Adrenal gland (tissue), 12 donors: Measurements from ENCODE around the gene SAMD5. TPM values are rescaled to one million over a fixed set of nuclear protein-coding genes. Genes with fewer than 3 reads are reported as not detected.

Experiments used
- DNase-seq, 7 donors: peaks; one replicate each; pipeline ENCODE4 v3.0.0-alpha.2; 2019 to 2020
- H3K27ac ChIP-seq, 5 donors: fragments of 200-600 bp; sonication (generic) in 4 of 5; 1 replicate in 3 of 5; 2 replicates in 2 of 5; pipeline versions ENCODE4 v1.5.1 to v1.8.0; 2016 to 2020; ENCODE audit warnings: mild to moderate bottlenecking in 1 of 5
- H3K27me3 ChIP-seq: fragments of 200-600 bp; 2 replicates; pipeline ENCODE4 v1.8.0; 2021
- H3K36me3 ChIP-seq, 2 donors: fragments of 200-600 bp; replicated peaks in 1 of 2; 1 replicate in 1 of 2; 2 replicates in 1 of 2; pipeline versions ENCODE4 v1.5.1 to v1.8.0; 2018 to 2022
- H3K4me1 ChIP-seq, 2 donors: fragments of 200-600 bp; replicated peaks in 1 of 2; 1 replicate in 1 of 2; 2 replicates in 1 of 2; pipeline versions ENCODE4 v1.5.1 to v1.8.0; 2018 to 2021
- H3K4me3 ChIP-seq, 4 donors: fragments of 200-600 bp; sonication (generic) in 3 of 4; one replicate each; pipeline ENCODE4 v1.5.1; 2016 to 2018
- H3K9me3 ChIP-seq, 3 donors: fragments of 200-600 bp; sonication (generic) in 1 of 3; replicated peaks in 1 of 3; 1 replicate in 2 of 3; 2 replicates in 1 of 3; pipeline versions ENCODE4 v1.5.1 to v1.8.0; 2016 to 2021
- POLR2A ChIP-seq, 2 donors: fragments of 450-650 bp; IDR thresholded peaks; one replicate each; pipeline ENCODE4 v1.6.1; 2017; ENCODE audit warnings: antibody characterized with exemption in 2 of 2, mild to moderate bottlenecking in 2 of 2, moderate library complexity in 1 of 2
- WGBS, 4 donors: extraction: QIAGEN DNeasy Blood & Tissue Kit in 2 of 4; methylation state at CpG; one replicate each; pipeline versions ENCODE4 v1.1.5 to v1.1.7; 2013 to 2017; 5-methylcytosine and 5-hydroxymethylcytosine counted together
- intact Hi-C, 2 donors: fragments of 100-400 bp; cut with DNase I; formaldehyde crosslinking; loops; one replicate each; pipeline versions ENCODE4 v1.14.1 to v1.15.0; 2022 to 2023
- polyA plus RNA-seq, 3 donors: library from polyadenylated mRNA; stranded (reverse); fragments of 200-250 nt in 2 of 3; fragments of 350-450 nt in 1 of 3; fragmentation: Illumina TruSeq in 1 of 3; extraction: RNeasy Lipid Tissue Mini Kit (QIAGEN cat#74804) in 1 of 3; gene quantifications; one replicate each; pipeline ENCODE4 v1.2.3, GENCODE V29; 2013 to 2014
- total RNA-seq, 9 donors: library from RNA; depleted of rRNA in 4 of 9; stranded (reverse); fragments of >200 nt in 4 of 9; fragments of 120-200 nt in 1 of 9; fragmentation: NEBNext Ultra II Directional in 1 of 9; extraction: Animal tissue kit (Norgen Biotek cat#: 25700) in 1 of 9; gene quantifications; one replicate each; pipeline versions ENCODE4 v1.1.0 to v1.2.4, GENCODE V29; 2013 to 2023
- TF ChIP-seq, protein P1 (sequence below), 6 experiments: fragments of 450-650 bp in 4 of 6; fragments of 200-600 bp in 2 of 6; sonication (generic) in 1 of 6; IDR thresholded peaks; 1 replicate in 5 of 6; 2 replicates in 1 of 6; pipeline versions ENCODE4 v1.5.1 to v1.8.0; 2016 to 2021; ENCODE audit warnings: antibody characterized with exemption in 6 of 6, mild to moderate bottlenecking in 2 of 6, moderate library complexity in 1 of 6
- donor health status: healthy with polysubstance abuse.
- donor health status: Bipolar disorder and iron deficiency.
- donor health status: DM: yes; HTN: yes; CAD: no.
- donor health status: DM: no; HTN: no; CAD: no.
- donor health status: DM: no; HTN: no; CAD: no.
- donor health status: DM: yes; HTN: yes; CAD: no.

The SAMD5 gene
- total and polyA plus RNA-seq, 12 donors: 0.12 to 5.8 (median 0.75) TPM

- H3K4me3 ChIP-seq: no peak overlapping the region
- no peaks in the 10 kb centered on the region for H3K9me3 ChIP-seq
- TF ChIP-seq POLR2A (IDR thresholded peaks at IDR 0.05): no peak
- TF ChIP-seq, protein P1, sequence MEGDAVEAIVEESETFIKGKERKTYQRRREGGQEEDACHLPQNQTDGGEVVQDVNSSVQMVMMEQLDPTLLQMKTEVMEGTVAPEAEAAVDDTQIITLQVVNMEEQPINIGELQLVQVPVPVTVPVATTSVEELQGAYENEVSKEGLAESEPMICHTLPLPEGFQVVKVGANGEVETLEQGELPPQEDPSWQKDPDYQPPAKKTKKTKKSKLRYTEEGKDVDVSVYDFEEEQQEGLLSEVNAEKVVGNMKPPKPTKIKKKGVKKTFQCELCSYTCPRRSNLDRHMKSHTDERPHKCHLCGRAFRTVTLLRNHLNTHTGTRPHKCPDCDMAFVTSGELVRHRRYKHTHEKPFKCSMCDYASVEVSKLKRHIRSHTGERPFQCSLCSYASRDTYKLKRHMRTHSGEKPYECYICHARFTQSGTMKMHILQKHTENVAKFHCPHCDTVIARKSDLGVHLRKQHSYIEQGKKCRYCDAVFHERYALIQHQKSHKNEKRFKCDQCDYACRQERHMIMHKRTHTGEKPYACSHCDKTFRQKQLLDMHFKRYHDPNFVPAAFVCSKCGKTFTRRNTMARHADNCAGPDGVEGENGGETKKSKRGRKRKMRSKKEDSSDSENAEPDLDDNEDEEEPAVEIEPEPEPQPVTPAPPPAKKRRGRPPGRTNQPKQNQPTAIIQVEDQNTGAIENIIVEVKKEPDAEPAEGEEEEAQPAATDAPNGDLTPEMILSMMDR (IDR thresholded peaks at IDR 0.05): no peak
- H3K27me3 ChIP-seq: peaks cover 15% of the 10 kb centered on the region
- no peaks in the 10 kb centered on the region for H3K36me3 ChIP-seq
- DNase-seq: no peak
- 57 to 70% (median 64%) methylated on average over 5 of the region's 5 CpGs for WGBS, 4 donors
- intact Hi-C loops: no loop called here
- H3K27ac ChIP-seq: no peak overlapping the region
- peaks cover 4 to 18% of the 10 kb centered on the region in 2 donors for H3K4me1 ChIP-seq
These were observed 2.6 kb downstream of the SAMD5 start for GRCh38 chr6:147510929-147511590.

GRCh38 chr6:147514831-147515230 is 6.3 kb downstream of the SAMD5 start:
- no peaks in the 10 kb centered on the region for H3K27me3 ChIP-seq
- no peak for TF ChIP-seq POLR2A (IDR thresholded peaks at IDR 0.05)
- TF ChIP-seq, protein P1 (IDR thresholded peaks at IDR 0.05): no peak
- no peak for DNase-seq
- H3K4me3 ChIP-seq: no peak overlapping the region
- WGBS, 4 donors: 10 to 29% (median 15%) methylated on average over 2 of the region's 2 CpGs
- H3K4me1 ChIP-seq: no peaks in the 10 kb centered on the region
- intact Hi-C loops: no loop called here
- H3K36me3 ChIP-seq: no peaks in the 10 kb centered on the region
- no peaks in the 10 kb centered on the region for H3K9me3 ChIP-seq
- no peak overlapping the region for H3K27ac ChIP-seq

GRCh38 chr6:147515327-147515726 is 6.8 kb downstream of the SAMD5 start:
- intact Hi-C loops: no loop called here

GRCh38 chr6:147522597-147522996 is 14.1 kb downstream of the SAMD5 start:
- 83 to 94% (median 88%) methylated on average over 1 of the region's 1 CpG for WGBS, 4 donors
- Histone ChIP-seq H3K4me3 (no peak overlapping the region), H3K27ac (no peak overlapping the region), H3K36me3 (no peaks in the 10 kb centered on the region), H3K4me1 (no peaks in the 10 kb centered on the region), H3K9me3 (peaks cover 0 to 8% (median 0%) of the 10 kb centered on the region in 3 donors), H3K27me3 (no peaks in the 10 kb centered on the region)
- intact Hi-C loops: no loop called here
- no peak for DNase-seq
- TF ChIP-seq, protein P1 (IDR thresholded peaks at IDR 0.05): no peak
- no peak for TF ChIP-seq POLR2A (IDR thresholded peaks at IDR 0.05)

More at GRCh38 chr6:147515327-147515726, 6.8 kb downstream of the SAMD5 start:
- no peaks in the 10 kb centered on the region for H3K9me3 ChIP-seq
- no peak overlapping the region for H3K4me3 ChIP-seq
- H3K27ac ChIP-seq: no peak overlapping the region
- no peaks in the 10 kb centered on the region for H3K4me1 ChIP-seq
- WGBS, 4 donors: 72 to 94% (median 85%) methylated on average over 2 of the region's 2 CpGs
- no peak for DNase-seq
- TF ChIP-seq, protein P1 (IDR thresholded peaks at IDR 0.05): no peak
- TF ChIP-seq POLR2A (IDR thresholded peaks at IDR 0.05): no peak
- H3K36me3 ChIP-seq: no peaks in the 10 kb centered on the region
- H3K27me3 ChIP-seq: no peaks in the 10 kb centered on the region
